Medulla oblongata (tissue), 1 donor: ENCODE data around the gene CORO2B.

Source experiments
- DNase-seq: peaks from one replicate; pipeline ENCODE4 v3.0.0-alpha.2; 2015; ENCODE audit errors: extremely low spot score

Gene CORO2B

DNA sequence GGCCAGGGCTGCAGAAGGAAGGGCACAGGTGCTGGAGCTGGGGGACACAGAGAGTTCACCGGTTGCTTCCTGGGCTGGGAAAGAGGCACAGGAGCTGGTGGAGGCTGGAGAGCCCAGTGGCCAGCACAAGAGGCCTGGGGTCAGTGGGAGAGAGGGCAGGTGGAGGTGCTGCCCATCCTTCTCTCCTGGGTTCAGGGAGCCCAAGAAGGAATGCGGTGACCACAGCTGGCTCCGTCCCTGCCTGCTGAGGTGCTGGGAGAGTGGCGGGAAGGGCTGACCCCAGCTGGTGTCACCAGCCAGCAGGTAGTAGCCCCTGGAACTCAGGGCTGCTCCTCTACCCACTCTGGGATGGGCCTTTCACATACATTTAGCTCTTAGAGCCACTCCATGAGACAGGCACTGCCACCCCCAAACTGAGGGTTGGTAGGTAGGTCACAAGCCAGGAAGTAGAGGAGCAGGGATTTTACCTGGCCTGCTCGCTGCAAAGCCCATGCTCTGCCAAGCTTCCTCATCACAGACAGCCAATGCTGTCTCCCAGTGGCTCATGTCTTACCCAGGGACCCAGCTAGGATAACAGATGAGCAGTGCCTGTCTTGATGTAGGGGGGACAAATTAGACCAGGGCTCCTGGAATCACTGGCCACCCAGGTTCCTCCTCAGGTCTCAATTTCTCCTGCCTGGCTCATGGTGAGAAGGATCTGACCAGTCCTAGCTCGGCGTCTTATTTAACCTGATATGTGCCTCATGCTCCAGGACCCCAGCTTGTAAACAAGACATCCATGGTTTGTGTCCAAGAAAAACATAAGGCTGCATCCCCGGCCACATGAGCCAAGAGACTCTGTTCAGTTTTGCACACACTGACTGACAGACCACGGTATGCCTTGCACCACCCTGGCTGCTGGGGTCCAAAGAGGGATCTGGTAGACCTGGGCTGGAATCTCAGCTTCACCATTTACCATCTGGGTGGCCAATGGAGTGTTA lies 119.2 kb downstream of the CORO2B start:
- DNase-seq: no peak

DNA sequence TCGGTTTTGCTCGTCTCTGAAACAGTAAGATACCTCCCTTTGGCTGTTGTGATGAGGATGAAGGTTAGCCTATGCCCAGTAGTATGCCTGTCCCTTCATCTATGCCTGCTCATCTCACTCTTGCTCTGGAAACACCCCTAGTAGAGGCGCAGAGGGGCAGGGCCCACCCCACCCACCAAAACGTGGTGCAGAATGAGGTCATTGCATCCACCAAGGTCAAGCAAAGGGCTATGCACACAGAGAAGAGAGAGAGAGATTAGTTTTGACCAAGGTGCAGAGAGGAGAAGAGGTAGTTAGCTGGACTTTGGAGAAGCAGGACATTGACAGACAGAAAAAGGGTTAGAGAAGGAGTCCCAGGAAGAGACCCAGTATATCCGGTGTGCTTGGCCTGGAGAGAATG lies 119.9 kb downstream of the CORO2B start:
- DNase-seq: no peak

DNA sequence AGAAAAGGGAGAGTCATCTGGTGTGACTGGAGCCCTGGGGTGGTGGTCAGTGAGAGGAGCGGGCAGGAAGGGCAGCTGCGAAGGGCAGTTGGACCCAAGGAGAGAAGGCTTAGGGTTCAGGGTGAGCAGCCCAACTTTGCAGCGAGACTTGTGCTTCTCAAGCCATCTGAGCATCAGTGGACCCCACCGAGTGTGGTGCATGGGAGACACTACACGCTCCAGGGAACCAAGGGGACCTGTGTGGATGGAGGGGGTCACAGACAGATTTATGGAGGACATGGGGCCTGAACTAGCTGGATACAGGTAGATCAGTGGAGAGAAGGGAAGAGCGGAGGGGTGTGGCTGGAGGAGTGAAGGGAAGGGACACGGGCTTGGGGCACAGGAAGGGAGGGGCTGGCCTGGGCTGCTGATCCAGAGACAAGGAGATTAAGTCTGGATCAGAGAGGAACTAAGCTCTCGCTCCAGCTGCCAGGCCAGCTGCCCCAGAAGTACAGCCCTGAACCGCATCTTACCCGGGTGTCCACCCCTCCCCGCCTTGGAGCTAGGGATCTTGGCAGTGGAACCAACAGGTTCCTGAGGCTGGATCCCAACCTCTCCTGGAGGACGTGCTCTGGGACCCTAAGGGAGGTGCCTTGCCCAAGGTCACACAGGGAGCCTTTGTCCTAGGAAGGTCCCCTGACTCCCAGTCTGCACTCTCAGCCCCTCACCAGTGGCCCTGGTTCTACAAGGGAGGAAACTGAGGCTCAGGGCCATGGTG lies 120.5 kb downstream of the CORO2B start:
- DNase-seq: no peak

DNA sequence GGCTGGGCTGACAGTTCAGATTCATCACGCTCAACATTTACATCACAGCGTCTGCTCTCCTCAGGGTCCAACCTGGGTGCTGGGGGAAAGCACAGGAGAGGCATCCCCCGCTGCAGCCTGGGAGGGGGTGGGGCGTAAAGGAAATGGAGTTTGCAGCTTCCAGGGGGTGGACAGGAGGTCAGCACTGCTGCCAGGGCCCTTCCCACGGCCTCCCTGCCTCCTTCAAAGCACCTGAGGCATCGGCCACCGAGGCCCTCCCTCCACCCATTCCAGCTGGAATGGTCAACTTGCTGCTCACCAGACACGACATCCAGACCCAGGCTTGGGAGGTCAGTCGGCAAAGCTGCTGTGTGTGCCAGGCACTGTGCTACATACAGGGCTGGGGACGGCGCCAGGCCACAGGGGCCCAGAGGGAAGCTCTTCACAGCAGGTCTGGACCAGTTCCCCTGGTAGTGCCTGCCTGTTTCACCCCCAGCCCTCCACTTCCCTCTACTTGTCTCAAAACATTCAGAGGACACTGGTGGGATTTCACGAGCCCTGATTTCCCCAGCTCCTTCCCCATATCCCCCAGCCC lies 121.2 kb downstream of the CORO2B start:
- peak; percentile 86 for DNase-seq

DNA sequence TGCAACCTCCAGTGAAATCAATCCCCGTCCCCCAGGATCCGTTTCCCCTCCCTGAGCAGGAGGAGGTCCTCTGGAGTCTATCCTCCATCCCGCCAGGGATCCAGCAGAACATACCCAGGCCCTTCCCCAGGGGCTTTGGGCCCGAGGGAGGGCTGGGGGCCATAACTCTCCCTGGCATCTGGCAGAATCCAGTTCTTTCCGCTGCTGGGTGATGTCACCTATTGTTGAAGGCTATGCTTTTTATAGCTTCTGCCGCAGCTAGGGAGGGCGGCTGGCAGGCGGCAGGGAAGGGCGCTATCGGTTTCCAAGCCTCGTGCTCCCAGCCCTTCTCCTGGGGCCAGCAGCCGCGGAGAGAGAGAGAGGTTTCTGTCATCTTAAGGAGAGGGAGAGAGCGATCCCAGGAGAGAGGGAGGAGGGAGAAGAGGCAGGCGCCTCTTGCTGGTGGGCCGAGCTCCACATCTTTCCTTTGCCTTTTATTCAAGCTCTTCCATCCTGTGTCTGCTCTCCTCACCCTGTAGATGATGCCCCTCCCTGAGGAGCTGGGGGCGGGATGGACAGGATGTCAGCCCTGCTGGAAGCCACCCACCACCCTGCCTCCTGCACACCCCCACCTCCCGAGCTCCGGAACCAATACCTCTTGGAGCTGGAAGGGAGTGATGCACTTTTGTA lies 121.8 kb downstream of the CORO2B start:
- peak; percentile 91 for DNase-seq

DNA sequence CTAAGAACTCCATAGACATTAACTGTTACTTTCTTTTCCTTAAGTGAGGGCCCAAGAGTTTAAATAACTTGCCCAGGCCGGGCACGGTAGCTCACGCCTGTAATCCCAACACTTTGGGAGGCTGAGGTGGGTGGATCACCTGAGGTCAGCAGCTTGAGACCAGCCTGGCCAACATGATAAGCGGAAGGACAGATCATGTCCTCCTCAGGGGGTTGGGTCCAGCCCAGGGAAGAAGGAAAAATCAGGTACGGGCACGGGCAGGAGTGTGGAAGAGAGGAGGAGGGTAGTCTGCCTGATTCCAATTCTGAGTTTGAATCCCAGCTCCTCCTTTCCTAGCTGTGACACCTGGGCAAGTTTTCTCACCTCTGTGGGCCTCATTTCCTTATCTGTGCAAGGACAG lies 123.1 kb downstream of the CORO2B start:
- DNase-seq: no peak

GRCh38 chr15:68704496-68705021 lies 125.8 kb downstream of the CORO2B start:
- DNase-seq: no peak

DNA sequence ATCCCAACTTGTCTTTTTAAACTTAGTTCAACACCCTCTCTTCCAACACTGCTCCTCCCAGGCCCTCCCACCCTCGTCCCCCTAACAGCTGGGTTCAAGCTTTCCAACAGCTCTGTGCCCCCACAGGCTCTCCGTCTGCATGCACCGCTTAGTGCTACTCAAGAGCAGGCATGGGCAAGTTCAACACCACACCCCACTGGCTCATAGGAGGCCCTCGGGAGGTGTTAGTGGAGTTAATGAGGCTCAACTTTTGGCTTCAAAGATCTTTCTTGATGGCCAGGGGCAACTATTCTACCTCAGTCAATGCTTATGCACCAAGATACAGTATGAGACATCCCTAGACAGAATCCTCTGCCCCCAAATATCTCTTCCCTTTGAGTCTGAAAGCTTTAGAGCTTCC lies 127.5 kb downstream of the CORO2B start:
- no peak for DNase-seq

DNA sequence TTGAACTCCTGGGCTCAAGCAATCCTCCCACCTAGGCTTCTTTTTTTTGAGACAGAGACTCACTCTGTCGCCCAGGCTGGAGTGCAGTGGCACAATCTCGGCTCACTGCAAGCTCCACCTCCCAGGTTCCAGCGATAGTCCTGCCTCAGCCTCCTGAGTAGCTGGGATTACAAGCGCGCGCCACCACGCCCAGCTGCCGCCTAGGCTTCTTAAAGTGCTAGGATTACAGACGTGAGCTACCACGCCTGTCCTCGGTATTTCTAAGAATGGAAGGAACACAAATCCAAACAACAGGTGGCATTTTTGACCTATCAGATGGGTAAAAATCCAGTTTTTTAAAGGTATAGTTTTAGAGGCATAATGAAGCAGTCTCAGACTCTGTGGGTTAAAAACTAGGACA lies 128.1 kb downstream of the CORO2B start:
- DNase-seq: no peak

- DNase-seq: no peak
Measured at GRCh38 chr15:68707386-68707785, 128.6 kb downstream of the CORO2B start.

- no peak for DNase-seq
Measured at GRCh38 chr15:68709876-68710275, 131.1 kb downstream of the CORO2B start.

GRCh38 chr15:68710536-68710935 lies 131.7 kb downstream of the CORO2B start:
- no peak for DNase-seq

GRCh38 chr15:68711406-68711805 lies 132.6 kb downstream of the CORO2B start:
- no peak for DNase-seq

- no peak for DNase-seq
Measured at GRCh38 chr15:68712886-68713285, 134.1 kb downstream of the CORO2B start.

- DNase-seq: no peak
Measured at GRCh38 chr15:68713874-68714273, 135.1 kb downstream of the CORO2B start.

DNA sequence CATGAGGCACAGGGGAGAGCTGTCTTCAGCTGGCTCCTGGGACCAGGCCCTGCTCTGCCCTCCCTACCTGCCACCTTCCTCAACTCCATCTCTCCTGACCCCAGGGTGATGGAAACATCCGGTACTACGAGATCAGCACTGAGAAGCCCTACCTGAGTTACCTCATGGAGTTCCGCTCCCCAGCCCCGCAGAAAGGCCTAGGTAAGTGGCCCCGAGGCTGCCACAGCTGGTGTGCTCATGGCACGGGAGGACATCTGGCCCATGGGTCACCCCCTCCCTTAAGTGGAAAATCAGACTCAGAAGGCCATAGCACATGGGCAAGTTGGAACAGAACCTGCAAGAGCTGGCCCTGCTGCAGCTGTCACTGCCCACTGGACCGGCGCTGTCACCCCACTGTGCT lies 136.3 kb downstream of the CORO2B start:
- DNase-seq: no peak

- DNase-seq: no peak
Measured at GRCh38 chr15:68717951-68718350, 139.2 kb downstream of the CORO2B start.

DNA sequence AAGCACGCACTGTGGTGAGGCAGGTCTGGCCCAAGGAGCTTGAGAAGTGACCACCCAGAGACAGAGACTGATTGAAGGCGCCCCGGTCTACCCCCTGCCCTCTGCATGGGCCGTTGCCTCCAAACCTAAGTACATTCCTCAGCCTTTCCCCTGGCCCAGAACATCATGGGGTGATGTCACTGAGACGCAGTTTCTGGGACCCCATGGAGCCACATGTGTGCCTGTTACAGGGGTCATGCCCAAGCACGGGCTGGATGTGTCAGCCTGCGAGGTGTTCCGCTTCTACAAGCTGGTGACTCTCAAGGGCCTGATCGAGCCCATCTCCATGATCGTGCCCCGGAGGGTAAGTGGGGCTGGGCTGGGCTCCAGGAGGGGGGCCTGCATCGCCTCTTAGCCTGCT lies 139.7 kb downstream of the CORO2B start:
- DNase-seq: no peak

DNA sequence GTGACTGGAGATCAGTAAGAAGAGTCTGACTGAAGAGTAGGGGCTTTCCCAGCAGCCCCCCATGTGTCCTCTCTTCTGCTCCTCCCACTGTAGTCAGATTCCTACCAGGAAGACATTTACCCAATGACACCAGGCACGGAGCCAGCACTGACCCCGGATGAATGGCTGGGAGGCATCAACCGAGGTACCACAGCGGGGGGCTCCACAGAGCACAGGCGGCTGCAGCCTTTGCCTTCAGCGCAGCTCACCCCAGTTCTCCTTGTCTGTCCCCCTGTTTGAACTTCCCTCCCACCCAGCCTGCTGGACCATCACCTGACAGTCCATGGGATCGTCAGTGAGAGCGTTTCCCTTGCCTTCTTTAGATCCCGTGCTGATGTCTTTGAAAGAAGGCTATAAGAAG lies 140.3 kb downstream of the CORO2B start:
- no peak for DNase-seq

GRCh38 chr15:68719672-68720071 lies 140.9 kb downstream of the CORO2B start:
- DNase-seq: no peak

DNA sequence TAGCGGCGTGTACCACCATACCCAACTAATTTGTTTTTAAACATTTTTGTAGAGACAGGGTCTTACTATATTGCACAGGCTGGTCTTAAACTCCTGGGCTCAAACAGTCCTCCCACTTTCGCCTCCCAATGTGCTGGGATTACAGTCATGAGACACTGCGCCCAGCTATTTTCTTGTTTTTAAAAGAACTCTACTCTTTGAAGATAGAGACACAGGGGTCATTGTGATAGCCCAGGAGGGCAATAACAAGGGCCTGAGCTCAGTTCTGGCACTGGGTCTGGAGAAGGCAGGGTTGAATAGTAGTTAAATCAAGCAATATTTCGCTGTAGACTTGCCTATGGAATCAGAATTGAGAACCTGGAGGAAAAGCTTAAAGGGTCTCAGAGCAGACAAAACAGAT lies 143.1 kb downstream of the CORO2B start:
- peak; percentile 52 for DNase-seq

DNA sequence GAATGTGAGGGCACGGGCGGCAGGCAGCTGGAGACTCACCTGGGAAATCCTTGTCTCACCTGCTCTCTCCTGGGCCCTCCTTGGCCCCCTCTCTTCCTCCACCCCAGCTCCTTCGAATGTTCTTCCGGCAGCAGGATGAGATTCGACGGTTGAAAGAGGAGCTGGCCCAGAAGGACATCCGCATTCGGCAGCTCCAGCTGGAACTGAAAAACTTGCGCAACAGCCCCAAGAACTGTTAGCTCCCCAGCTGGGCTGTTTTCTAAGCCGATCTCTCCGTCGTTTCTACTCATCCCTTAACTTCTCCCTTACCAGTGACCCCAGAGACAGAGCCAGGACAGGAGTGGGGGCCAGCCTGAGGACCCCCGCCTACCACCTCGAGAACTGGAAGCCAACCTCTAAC lies 146.9 kb downstream of the CORO2B start:
- DNase-seq: no peak
